Heart right ventricle (tissue), 16 donors: ENCODE results near the gene CCNG2. TPM values are rescaled to one million over a fixed set of nuclear protein-coding genes. Genes with fewer than 3 reads are reported as not detected.
A peak's percentile ranks its signal among the peaks of the same experiment; 100 is the strongest.

ENCODE experiments used
- ATAC-seq, 8 donors: fragments of 200-7000 bp; cut with Tn5 transposase; one replicate each; pipeline ENCODE4 v1.9.1; 2020; ENCODE audit warnings: mild to moderate bottlenecking in 8 of 8, moderate library complexity in 8 of 8, moderate number of reproducible peaks in 1 of 8
- DNase-seq, 2 donors: peaks; one replicate each; pipeline ENCODE4 v3.0.0-alpha.2; 2020
- H3K27ac ChIP-seq, 10 donors: fragments of 200-600 bp; sonication (generic) in 2 of 10; one replicate each; pipeline versions ENCODE4 v1.5.0 to v1.8.0; 2020 to 2022; ENCODE audit warnings: mild to moderate bottlenecking in 3 of 10
- H3K27me3 ChIP-seq, 7 donors: fragments of 200-600 bp; one replicate each; pipeline ENCODE4 v1.8.0; 2021 to 2022; ENCODE audit warnings: mild to moderate bottlenecking in 2 of 7
- H3K36me3 ChIP-seq, 9 donors: fragments of 200-600 bp; sonication (generic) in 1 of 9; one replicate each; pipeline versions ENCODE4 v1.5.0 to v1.8.0; 2020 to 2022; ENCODE audit warnings: mild to moderate bottlenecking in 2 of 9
- H3K4me1 ChIP-seq, 9 donors: fragments of 200-600 bp; sonication (generic) in 1 of 9; one replicate each; pipeline versions ENCODE4 v1.5.0 to v1.8.0; 2020 to 2022; ENCODE audit warnings: mild to moderate bottlenecking in 4 of 9
- H3K4me3 ChIP-seq, 10 donors: fragments of 200-600 bp; sonication (generic) in 2 of 10; one replicate each; pipeline versions ENCODE4 v1.5.0 to v1.8.0; 2020 to 2022; ENCODE audit warnings: mild to moderate bottlenecking in 7 of 10, moderate library complexity in 2 of 10
- H3K9me3 ChIP-seq, 11 donors: fragments of 200-600 bp in 10 of 11; sonication (generic) in 2 of 11; one replicate each; pipeline versions ENCODE4 v1.5.0 to v1.8.0; 2013 to 2022; ENCODE audit warnings: mild to moderate bottlenecking in 2 of 11, control low read depth in 1 of 11, moderate library complexity in 1 of 11
- CTCF ChIP-seq, 9 donors: fragments of 200-600 bp; sonication (generic) in 2 of 9; IDR thresholded peaks; one replicate each; pipeline versions ENCODE4 v1.5.0 to v1.8.0; 2021 to 2022; ENCODE audit warnings: antibody characterized with exemption in 9 of 9, mild to moderate bottlenecking in 5 of 9, moderate library complexity in 1 of 9
- WGBS, 2 donors: extraction: QIAGEN DNeasy Blood & Tissue Kit; methylation state at CpG; one replicate each; pipeline ENCODE4 v1.1.7; 2013; ENCODE audit warnings: inconsistent platforms in 1 of 2; 5-methylcytosine and 5-hydroxymethylcytosine counted together
- intact Hi-C, 10 donors: fragments of 100-400 bp; cut with DNase I; formaldehyde crosslinking; loops; one replicate each; pipeline versions ENCODE4 v1.11.1 to v1.14.2; 2022
- polyA plus RNA-seq, 2 donors: library from polyadenylated mRNA; stranded (reverse); fragments of 200-250 nt; gene quantifications; one replicate each; pipeline ENCODE4 v1.2.3, GENCODE V29; 2013
- total RNA-seq, 10 donors: library from RNA; stranded (reverse); fragmentation: NEBNext Ultra II Directional in 3 of 10; extraction: Animal tissue kit (Norgen Biotek cat#: 25700) in 3 of 10; gene quantifications; one replicate each; pipeline versions ENCODE4 v1.2.1 to v1.2.4, GENCODE V29; 2021 to 2023
- donor health status: Arrhythmogenic right ventricular cardiomyopathy.
- donor health status: ischemic (EF 13 %, LVEDD 7.1; RV severe dilation, severe dysfunction).
- donor health status: healthy with polysubstance abuse.
- donor health status: DM: no; HTN: yes; CAD: no.
- donor health status: DM: no; HTN: no; CAD: no.
- donor health status: ischemic (EF 25% LVEDD 6.9; RV normal size, moderate dysfunction).
- donor health status: ischemic (EF 25% LVEDD 5.7; RV mildly dilated, moderate dysfunction).
- donor health status: healthy.
- donor health status: DM: yes; HTN: yes; CAD: no.
- donor health status: Ischemic cardiomyopathy.
- donor health status: ischemic (EF 35%, LVEDD 5.7; RV mildly dilated, moderate dysfunction).
- donor health status: nonischemic (EF 11% LVEDD 7.7; RV severe dilation, severe dysfunction).
- donor health status: DM: yes; HTN: yes; CAD: no.
- donor health status: PGD.
- donor health status: ischemic (EF 29% LVEDD 5.4; RV normal size, mild dysfunction).
- donor health status: nonischemic (EF 23%, LVEDD 6.1; RV moderate dilation, normal function).

CCNG2 gene
- total and polyA plus RNA-seq, 12 donors: 2.3 to 16.6 (median 9.5) TPM

- H3K36me3 ChIP-seq: no peaks in the 10 kb centered on the region
- no peak overlapping the region for H3K4me3 ChIP-seq
- H3K9me3 ChIP-seq: no peaks in the 10 kb centered on the region
- intact Hi-C loops: no loop called here
- TF ChIP-seq CTCF (IDR thresholded peaks at IDR 0.05): no peak
- peaks cover 0 to 10% (median 0%) of the 10 kb centered on the region in 7 donors for H3K27me3 ChIP-seq
- H3K27ac ChIP-seq: no peak overlapping the region
- ATAC-seq: no peak
- peaks cover 0 to 18% (median under 1%) of the 10 kb centered on the region in 9 donors for H3K4me1 ChIP-seq
- WGBS, 2 donors: 95 to 97% methylated on average over 1 of the region's 1 CpG
- DNase-seq: no peak
These were observed 33.0 kb downstream of the CCNG2 start for GRCh38 chr4:77190053-77190452.

DNA sequence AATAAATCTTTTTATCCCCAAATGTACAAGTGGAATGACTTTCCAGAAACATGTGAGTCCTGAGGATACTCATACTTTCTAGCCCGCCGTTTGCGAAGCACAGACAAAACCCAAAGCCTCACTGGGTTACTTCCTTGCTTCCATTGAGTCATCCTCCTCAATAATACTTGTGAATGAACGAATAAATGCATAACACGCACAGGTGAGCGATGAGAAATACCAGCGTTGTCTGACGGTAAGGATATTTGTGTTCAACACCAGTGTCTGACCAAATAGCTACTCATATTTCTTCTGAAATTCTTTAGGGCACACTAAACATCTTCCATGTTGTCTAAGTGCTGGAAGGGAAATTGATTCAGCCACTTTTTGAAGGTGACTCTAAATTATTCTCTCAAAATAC is 36.0 kb downstream of the CCNG2 start:
- peak overlapping the region in 2 of 10 donors; percentile 23 to 51 for H3K4me3 ChIP-seq
- DNase-seq (no peak), ATAC-seq (no peak)
- H3K27me3 ChIP-seq: peaks cover 0 to 10% (median 0%) of the 10 kb centered on the region in 7 donors
- TF ChIP-seq CTCF (IDR thresholded peaks at IDR 0.05): no peak
- H3K27ac ChIP-seq: no peak overlapping the region
- peaks cover 0 to 15% (median 0%) of the 10 kb centered on the region in 9 donors for H3K4me1 ChIP-seq
- WGBS, 2 donors: 87 to 91% methylated on average over 8 of the region's 8 CpGs
- intact Hi-C loops: no loop called here
- H3K9me3 ChIP-seq: no peaks in the 10 kb centered on the region
- no peaks in the 10 kb centered on the region for H3K36me3 ChIP-seq

GRCh38 chr4:77193511-77194102 is 36.6 kb downstream of the CCNG2 start:
- TF ChIP-seq CTCF (IDR thresholded peaks at IDR 0.05): no peak
- Histone ChIP-seq H3K4me3 (peak overlapping the region in 3 of 10 donors; percentile 19 to 51 (median 23)), H3K4me1 (peaks cover 0 to 14% (median 0%) of the 10 kb centered on the region in 9 donors), H3K36me3 (no peaks in the 10 kb centered on the region), H3K27me3 (peaks cover 0 to 10% (median 0%) of the 10 kb centered on the region in 7 donors), H3K9me3 (no peaks in the 10 kb centered on the region), H3K27ac (peak overlapping the region in 1 of 10 donors; percentile 79)
- intact Hi-C loops: no loop called here
- WGBS, 2 donors: 77 to 81% methylated on average over 17 of the region's 17 CpGs
- DNase-seq (peak; percentile 31 to 34), ATAC-seq (peak in 5 of 8 donors; percentile 39 to 80 (median 64))

- H3K27me3 ChIP-seq: peaks cover 0 to 10% (median 0%) of the 10 kb centered on the region in 7 donors
- 62 to 74% methylated on average over 5 of the region's 5 CpGs for WGBS, 2 donors
- peaks cover 0 to 11% (median 0%) of the 10 kb centered on the region in 9 donors for H3K4me1 ChIP-seq
- TF ChIP-seq CTCF (IDR thresholded peaks at IDR 0.05): no peak
- H3K9me3 ChIP-seq: no peaks in the 10 kb centered on the region
- DNase-seq (no peak), ATAC-seq (no peak)
- H3K36me3 ChIP-seq: no peaks in the 10 kb centered on the region
- intact Hi-C loops: no loop called here
- H3K27ac ChIP-seq: peak overlapping the region in 1 of 10 donors; percentile 79
- no peak overlapping the region for H3K4me3 ChIP-seq
These were observed 37.4 kb downstream of the CCNG2 start for GRCh38 chr4:77194366-77194765.
